SK-N-SH (cell line): Measurements from ENCODE around the gene GC.

Experiments
- JUND ChIP-seq: IDR thresholded peaks from 2 replicates; pipeline ENCODE4 v1.4.0; 2012
- SIN3A ChIP-seq: IDR thresholded peaks from 2 replicates; pipeline ENCODE4 v1.6.1; 2012; ENCODE audit warnings: low read depth, mild to moderate bottlenecking, low read length, moderate library complexity, borderline replicate concordance
- TF ChIP-seq, protein P1 (sequence below): fragments of 200-600 bp; sonication (generic); IDR thresholded peaks from 2 replicates; pipeline ENCODE4 v1.6.1; 2017; ENCODE audit warnings: antibody characterized with exemption, mild to moderate bottlenecking, moderate library complexity

GRCh38 chr4:71773004-71773403, 10.9 kb downstream of the GC start:
- no peak for TF ChIP-seq SIN3A
- TF ChIP-seq, protein P1, sequence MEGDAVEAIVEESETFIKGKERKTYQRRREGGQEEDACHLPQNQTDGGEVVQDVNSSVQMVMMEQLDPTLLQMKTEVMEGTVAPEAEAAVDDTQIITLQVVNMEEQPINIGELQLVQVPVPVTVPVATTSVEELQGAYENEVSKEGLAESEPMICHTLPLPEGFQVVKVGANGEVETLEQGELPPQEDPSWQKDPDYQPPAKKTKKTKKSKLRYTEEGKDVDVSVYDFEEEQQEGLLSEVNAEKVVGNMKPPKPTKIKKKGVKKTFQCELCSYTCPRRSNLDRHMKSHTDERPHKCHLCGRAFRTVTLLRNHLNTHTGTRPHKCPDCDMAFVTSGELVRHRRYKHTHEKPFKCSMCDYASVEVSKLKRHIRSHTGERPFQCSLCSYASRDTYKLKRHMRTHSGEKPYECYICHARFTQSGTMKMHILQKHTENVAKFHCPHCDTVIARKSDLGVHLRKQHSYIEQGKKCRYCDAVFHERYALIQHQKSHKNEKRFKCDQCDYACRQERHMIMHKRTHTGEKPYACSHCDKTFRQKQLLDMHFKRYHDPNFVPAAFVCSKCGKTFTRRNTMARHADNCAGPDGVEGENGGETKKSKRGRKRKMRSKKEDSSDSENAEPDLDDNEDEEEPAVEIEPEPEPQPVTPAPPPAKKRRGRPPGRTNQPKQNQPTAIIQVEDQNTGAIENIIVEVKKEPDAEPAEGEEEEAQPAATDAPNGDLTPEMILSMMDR: no peak
- no peak for TF ChIP-seq JUND
